Bronchial epithelial cell (primary cell): Measurements from ENCODE around the gene AOAH. TPM values are rescaled to one million over a fixed set of nuclear protein-coding genes. Genes with fewer than 3 reads are reported as not detected.

ENCODE experiments used
- DNase-seq: peaks from one replicate; pipeline ENCODE4 v3.0.0-alpha.2; 2010; ENCODE audit warnings: low read depth
- FAIRE-seq: peaks from 2 replicates; lab custom pipeline; 2011; peaks lifted over from hg19 to GRCh38; lab: Jason Lieb, UNC
- H3K27me3 ChIP-seq: 2 replicates; pipeline ENCODE4 v1.5.1; 2011; ENCODE audit warnings: low read length; ENCODE audit not compliant: control insufficient read depth, insufficient read depth
- H3K36me3 ChIP-seq: 2 replicates; pipeline ENCODE4 v1.5.1; 2011; ENCODE audit warnings: low read length; ENCODE audit not compliant: control insufficient read depth, insufficient read depth
- H3K4me3 ChIP-seq: 2 replicates; pipeline ENCODE4 v1.5.1; 2011; ENCODE audit warnings: mild to moderate bottlenecking, low read depth, low read length, control low read depth
- CTCF ChIP-seq: IDR thresholded peaks from 2 replicates; pipeline ENCODE4 v1.5.1; 2011; ENCODE audit warnings: mild to moderate bottlenecking, moderate library complexity, low read length, control low read depth, inconsistent platforms; ENCODE audit not compliant: insufficient read depth, severe bottlenecking
- total RNA-seq: library from RNA; depleted of rRNA; stranded (reverse); fragments of >200 nt; gene quantifications from 2 replicates; pipeline ENCODE4 v1.2.1, GENCODE V29; 2014

Gene AOAH
- total RNA-seq, 1 donor from 2014 or later, result not detected

GRCh38 chr7:36668750-36669149, 55.5 kb downstream of the AOAH start:
- no peak for TF ChIP-seq CTCF
- FAIRE-seq (no peak), DNase-seq (no peak)
- Histone ChIP-seq H3K4me3 (no peak overlapping the region), H3K36me3 (no peaks in the 10 kb centered on the region), H3K27me3 (no peaks in the 10 kb centered on the region)

- DNase-seq, result peak; percentile 51
- H3K27me3 ChIP-seq, result no peaks in the 10 kb centered on the region
- FAIRE-seq, result no peak
- no peak for TF ChIP-seq CTCF
- no peak overlapping the region for H3K4me3 ChIP-seq
- no peaks in the 10 kb centered on the region for H3K36me3 ChIP-seq
These were observed 56.2 kb downstream of the AOAH start for GRCh38 chr7:36668080-36668479.

- no peaks in the 10 kb centered on the region for H3K36me3 ChIP-seq
- no peaks in the 10 kb centered on the region for H3K27me3 ChIP-seq
- DNase-seq, result no peak
- no peak overlapping the region for H3K4me3 ChIP-seq
- no peak for TF ChIP-seq CTCF
- no peak for FAIRE-seq
These were observed 57.1 kb downstream of the AOAH start for GRCh38 chr7:36667007-36667745.

- DNase-seq, result no peak
- Histone ChIP-seq H3K27me3 (no peaks in the 10 kb centered on the region), H3K4me3 (no peak overlapping the region), H3K36me3 (no peaks in the 10 kb centered on the region)
- no peak for TF ChIP-seq CTCF
- no peak for FAIRE-seq
These were observed 60.8 kb downstream of the AOAH start for GRCh38 chr7:36663481-36663880.

GRCh38 chr7:36661135-36661840, 63.0 kb downstream of the AOAH start:
- DNase-seq, result peak; percentile 67
- Histone ChIP-seq H3K36me3 (no peaks in the 10 kb centered on the region), H3K4me3 (no peak overlapping the region), H3K27me3 (no peaks in the 10 kb centered on the region)
- FAIRE-seq, result peak; percentile 43
- no peak for TF ChIP-seq CTCF
